Mesenchymal stem cell (in vitro differentiated cells and primary cell): ENCODE measurements around the gene SHISA7.

Experiments used
- DNase-seq: peaks from one replicate; pipeline ENCODE4 v3.0.0-alpha.2; 2013
- H2AFZ ChIP-seq: one replicate; pipeline ENCODE4 v1.6.1; 2013; ENCODE audit warnings: low read depth, mild to moderate bottlenecking, control low read depth, inconsistent platforms, low read length, moderate library complexity
- H2AK5ac ChIP-seq: 2 replicates; pipeline ENCODE4 v1.6.1; 2013; ENCODE audit warnings: low read length, moderate library complexity, mild to moderate bottlenecking, inconsistent platforms; ENCODE audit not compliant: severe bottlenecking
- H2BK120ac ChIP-seq: one replicate; pipeline ENCODE4 v1.6.1; 2013; ENCODE audit warnings: low read depth, mild to moderate bottlenecking, inconsistent platforms, low read length, moderate library complexity
- H2BK12ac ChIP-seq, 2 experiments: one replicate each; pipeline ENCODE4 v1.6.1; 2013; ENCODE audit warnings: inconsistent platforms in 2 of 2, low read length in 2 of 2, mild to moderate bottlenecking in 2 of 2, moderate library complexity in 2 of 2, control low read depth in 1 of 2
- H2BK15ac ChIP-seq: one replicate; pipeline ENCODE4 v1.6.1; 2013; ENCODE audit warnings: mild to moderate bottlenecking, low read depth, inconsistent platforms; ENCODE audit not compliant: poor library complexity, severe bottlenecking
- H2BK5ac ChIP-seq: 2 replicates; pipeline ENCODE4 v1.6.1; 2013; ENCODE audit warnings: low read depth, mild to moderate bottlenecking, low read length, control low read depth, inconsistent platforms; ENCODE audit not compliant: poor library complexity, severe bottlenecking
- H3K14ac ChIP-seq, 2 experiments: one replicate each; pipeline ENCODE4 v1.6.1; 2013; ENCODE audit warnings: inconsistent platforms in 2 of 2, low read length in 2 of 2, control low read depth in 1 of 2, mild to moderate bottlenecking in 1 of 2, moderate library complexity in 1 of 2
- H3K18ac ChIP-seq, 2 experiments: one replicate each; pipeline ENCODE4 v1.6.1; 2013; ENCODE audit warnings: inconsistent platforms in 2 of 2, low read length in 2 of 2, control low read depth in 1 of 2, low read depth in 1 of 2, mild to moderate bottlenecking in 1 of 2
- H3K23ac ChIP-seq, 2 experiments: one replicate each; pipeline ENCODE4 v1.6.1; 2013; ENCODE audit warnings: inconsistent platforms in 2 of 2, low read length in 2 of 2, mild to moderate bottlenecking in 2 of 2, moderate library complexity in 2 of 2, control low read depth in 1 of 2
- H3K27ac ChIP-seq: 2 replicates; pipeline ENCODE4 v1.5.1; 2013; ENCODE audit warnings: mild to moderate bottlenecking, moderate library complexity, low read length, control low read depth, inconsistent platforms; ENCODE audit not compliant: poor library complexity, severe bottlenecking
- H3K27me3 ChIP-seq, 2 experiments: 2 replicates each; pipeline versions ENCODE4 v1.6.1 to v1.7.0; 2013; ENCODE audit warnings: low read length in 2 of 2, mild to moderate bottlenecking in 2 of 2, moderate library complexity in 2 of 2, control low read depth in 1 of 2, inconsistent platforms in 1 of 2; ENCODE audit not compliant: control insufficient read depth in 1 of 2, insufficient read depth in 1 of 2
- H3K36me3 ChIP-seq, 2 experiments: 2 replicates each; pipeline versions ENCODE4 v1.6.1 to v1.7.0; 2013; ENCODE audit warnings: low read length in 2 of 2, control low read depth in 1 of 2, inconsistent platforms in 1 of 2, low read depth in 1 of 2, mild to moderate bottlenecking in 1 of 2; ENCODE audit not compliant: insufficient read depth in 2 of 2, control insufficient read depth in 1 of 2
- H3K4ac ChIP-seq, 2 experiments: one replicate each; pipeline ENCODE4 v1.6.1; 2013; ENCODE audit warnings: inconsistent platforms in 2 of 2, low read length in 2 of 2, mild to moderate bottlenecking in 2 of 2, moderate library complexity in 2 of 2, control low read depth in 1 of 2, low read depth in 1 of 2
- H3K4me1 ChIP-seq: 2 replicates; pipeline ENCODE4 v1.6.1; 2013; ENCODE audit warnings: low read depth, low read length, control low read depth; ENCODE audit not compliant: control insufficient read depth, insufficient read depth
- H3K4me2 ChIP-seq: 2 replicates; pipeline ENCODE4 v1.6.1; 2013; ENCODE audit warnings: low read length, mild to moderate bottlenecking, inconsistent platforms; ENCODE audit not compliant: poor library complexity, severe bottlenecking
- H3K4me3 ChIP-seq, 2 experiments: 2 replicates each; pipeline versions ENCODE4 v1.5.1 to v1.7.0; 2013; ENCODE audit warnings: low read length in 2 of 2, mild to moderate bottlenecking in 2 of 2, control low read depth in 1 of 2, low read depth in 1 of 2; ENCODE audit not compliant: insufficient read depth in 1 of 2
- H3K79me1 ChIP-seq: replicated peaks from 2 replicates; pipeline ENCODE4 v1.6.1; 2013; ENCODE audit warnings: mild to moderate bottlenecking, control low read depth, low read length, inconsistent platforms; ENCODE audit not compliant: poor library complexity, severe bottlenecking
- H3K9ac ChIP-seq: 2 replicates; pipeline ENCODE4 v1.7.0; 2013; ENCODE audit warnings: mild to moderate bottlenecking, low read length, moderate library complexity
- H3K9me3 ChIP-seq: 2 replicates; pipeline ENCODE4 v1.7.0; 2013; ENCODE audit warnings: mild to moderate bottlenecking, low read length; ENCODE audit not compliant: control insufficient read depth
- H4K8ac ChIP-seq: one replicate; pipeline ENCODE4 v1.6.1; 2013; ENCODE audit warnings: inconsistent platforms, mild to moderate bottlenecking, low read length, moderate library complexity
- H4K91ac ChIP-seq: one replicate; pipeline ENCODE4 v1.6.1; 2013; ENCODE audit warnings: mild to moderate bottlenecking, low read length, inconsistent platforms
- WGBS: methylation state at CpG from one replicate; pipeline ENCODE4 v1.1.7; 2013; ENCODE audit warnings: mixed read lengths; 5-methylcytosine and 5-hydroxymethylcytosine counted together

SHISA7 gene

DNA sequence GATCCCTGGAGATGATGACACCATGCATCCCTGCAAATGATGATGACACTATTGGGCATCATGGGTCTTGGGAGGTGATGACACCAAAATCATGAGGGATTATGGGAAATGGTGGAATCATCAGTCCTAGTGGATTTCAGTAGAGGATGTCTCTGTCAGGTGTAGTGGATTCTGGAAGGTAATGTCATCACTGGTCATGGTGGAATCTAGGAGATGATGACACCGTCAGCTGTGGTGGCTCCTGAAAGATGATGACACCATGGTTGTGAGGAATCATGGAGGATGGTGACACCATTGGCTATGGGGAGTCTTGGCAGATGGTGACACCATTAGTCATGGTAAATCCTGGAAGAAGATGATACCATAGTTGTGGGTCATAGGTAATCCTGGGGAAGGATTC is 11.9 kb downstream of the SHISA7 start:
- Histone ChIP-seq H4K8ac (no peak overlapping the region), H3K23ac (no peak overlapping the region), H3K79me1 (no peaks in the 10 kb centered on the region), H2BK5ac (no peak overlapping the region), H3K9me3 (peaks cover 5% of the 10 kb centered on the region), H3K4me2 (no peak overlapping the region), H3K14ac (no peak overlapping the region), H3K4ac (no peak overlapping the region), H2AFZ (no peak overlapping the region), H3K4me3 (no peak overlapping the region), H3K27ac (no peak overlapping the region), H3K9ac (no peak overlapping the region), H3K18ac (no peak overlapping the region), H2BK15ac (no peak overlapping the region), H4K91ac (no peak overlapping the region), H3K27me3 (peaks cover 4 to 64% of the 10 kb centered on the region in 2 experiments), H3K4me1 (peaks cover 6% of the 10 kb centered on the region), H3K36me3 (no peaks in the 10 kb centered on the region), H2BK12ac (no peak overlapping the region), H2BK120ac (no peak overlapping the region), H2AK5ac (no peak overlapping the region)
- WGBS = 67% methylated on average over 1 of the region's 1 CpG
- DNase-seq = no peak

DNA sequence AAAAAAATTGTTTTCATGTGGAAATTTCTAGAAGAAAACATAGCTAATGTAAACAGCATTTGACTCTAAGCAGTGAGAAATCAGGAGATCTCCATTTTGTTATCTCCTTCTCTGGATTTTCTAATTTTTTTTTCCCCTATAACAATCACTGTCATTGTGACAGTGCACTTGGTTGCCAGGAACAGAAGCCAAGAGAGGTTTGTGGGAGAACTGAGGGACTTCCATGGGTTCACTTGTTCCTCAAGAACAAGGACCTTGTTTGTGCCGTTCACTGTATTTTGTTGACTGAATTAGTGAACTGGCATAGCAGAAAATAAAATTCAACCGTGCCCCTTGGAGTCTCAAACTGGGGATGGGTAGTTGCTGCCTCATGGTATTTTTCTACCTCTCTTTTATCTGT is 17.1 kb downstream of the SHISA7 start:
- no peak overlapping the region for H3K4ac ChIP-seq
- no peak overlapping the region for H2AK5ac ChIP-seq
- no peaks in the 10 kb centered on the region for H3K36me3 ChIP-seq
- no peak overlapping the region for H2AFZ ChIP-seq
- DNase-seq = no peak
- H3K79me1 ChIP-seq = no peaks in the 10 kb centered on the region
- no peak overlapping the region for H3K4me3 ChIP-seq
- H3K18ac ChIP-seq = no peak overlapping the region
- H4K8ac ChIP-seq = no peak overlapping the region
- no peak overlapping the region for H2BK12ac ChIP-seq
- peaks cover 12 to 48% of the 10 kb centered on the region in 2 experiments for H3K27me3 ChIP-seq
- H2BK15ac ChIP-seq = no peak overlapping the region
- no peak overlapping the region for H3K4me2 ChIP-seq
- no peak overlapping the region for H3K9ac ChIP-seq
- H3K4me1 ChIP-seq = no peaks in the 10 kb centered on the region
- H3K27ac ChIP-seq = no peak overlapping the region
- 78% methylated on average over 2 of the region's 2 CpGs for WGBS
- no peak overlapping the region for H3K23ac ChIP-seq
- no peak overlapping the region for H4K91ac ChIP-seq
- no peak overlapping the region for H2BK120ac ChIP-seq
- H3K9me3 ChIP-seq = no peaks in the 10 kb centered on the region
- H2BK5ac ChIP-seq = no peak overlapping the region
- no peak overlapping the region for H3K14ac ChIP-seq

DNA sequence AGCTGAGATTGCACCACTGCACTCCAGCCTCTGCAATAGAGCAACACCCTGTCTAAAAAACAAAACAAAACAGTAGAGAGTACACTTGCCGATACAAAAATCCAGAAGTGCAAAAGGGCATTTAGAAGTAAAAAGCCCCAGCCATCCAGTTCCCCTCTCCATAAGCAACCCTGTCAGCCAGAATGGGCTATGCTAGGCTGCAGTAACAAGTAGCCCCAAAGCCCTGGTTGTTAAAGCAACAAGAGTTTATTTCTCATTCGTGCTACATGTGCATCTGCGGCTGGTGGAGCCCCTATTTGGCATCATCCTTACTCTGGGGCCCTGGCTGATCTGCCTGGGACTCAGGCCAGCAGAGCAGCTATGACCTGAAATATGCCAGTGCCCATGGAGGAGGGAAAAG is 18.6 kb downstream of the SHISA7 start:
- H3K14ac ChIP-seq = no peak overlapping the region
- H3K4me3 ChIP-seq = no peak overlapping the region
- no peak overlapping the region for H2AFZ ChIP-seq
- no peaks in the 10 kb centered on the region for H3K9me3 ChIP-seq
- H4K91ac ChIP-seq = no peak overlapping the region
- no peak overlapping the region for H2BK15ac ChIP-seq
- no peaks in the 10 kb centered on the region for H3K4me1 ChIP-seq
- 92% methylated on average over 3 of the region's 3 CpGs for WGBS
- no peaks in the 10 kb centered on the region for H3K36me3 ChIP-seq
- no peaks in the 10 kb centered on the region for H3K79me1 ChIP-seq
- no peak overlapping the region for H2AK5ac ChIP-seq
- H3K23ac ChIP-seq = no peak overlapping the region
- H2BK12ac ChIP-seq = no peak overlapping the region
- H3K9ac ChIP-seq = no peak overlapping the region
- DNase-seq = no peak
- H3K4ac ChIP-seq = no peak overlapping the region
- H3K18ac ChIP-seq = no peak overlapping the region
- no peak overlapping the region for H2BK120ac ChIP-seq
- H3K27me3 ChIP-seq = peaks cover 19 to 52% of the 10 kb centered on the region in 2 experiments
- H3K4me2 ChIP-seq = no peak overlapping the region
- H4K8ac ChIP-seq = no peak overlapping the region
- no peak overlapping the region for H3K27ac ChIP-seq
- no peak overlapping the region for H2BK5ac ChIP-seq

- H3K4me3 ChIP-seq = no peak overlapping the region
- no peak overlapping the region for H3K14ac ChIP-seq
- H4K91ac ChIP-seq = no peak overlapping the region
- H4K8ac ChIP-seq = no peak overlapping the region
- 69% methylated on average over 10 of the region's 13 CpGs for WGBS
- no peaks in the 10 kb centered on the region for H3K36me3 ChIP-seq
- H3K4me1 ChIP-seq = no peaks in the 10 kb centered on the region
- H2BK15ac ChIP-seq = no peak overlapping the region
- H3K27me3 ChIP-seq = peaks cover 17 to 49% of the 10 kb centered on the region in 2 experiments
- H2AK5ac ChIP-seq = no peak overlapping the region
- no peak overlapping the region for H3K18ac ChIP-seq
- DNase-seq = no peak
- H3K4ac ChIP-seq = no peak overlapping the region
- H2BK5ac ChIP-seq = no peak overlapping the region
- H3K79me1 ChIP-seq = no peaks in the 10 kb centered on the region
- no peak overlapping the region for H3K23ac ChIP-seq
- H3K4me2 ChIP-seq = no peak overlapping the region
- H2BK120ac ChIP-seq = no peak overlapping the region
- H3K9me3 ChIP-seq = no peaks in the 10 kb centered on the region
- no peak overlapping the region for H3K9ac ChIP-seq
- no peak overlapping the region for H2BK12ac ChIP-seq
- no peak overlapping the region for H2AFZ ChIP-seq
- H3K27ac ChIP-seq = no peak overlapping the region
Observed at GRCh38 chr19:55423225-55424005, 19.7 kb downstream of the SHISA7 start.
